Smooth muscle cell of the brain vasculature (primary cell): Measurements from ENCODE around the gene LGALS8.

Source experiments
- DNase-seq: peaks from one replicate; pipeline ENCODE4 v3.0.0-alpha.2; 2012; ENCODE audit warnings: low read depth, low spot score

Gene LGALS8

DNA sequence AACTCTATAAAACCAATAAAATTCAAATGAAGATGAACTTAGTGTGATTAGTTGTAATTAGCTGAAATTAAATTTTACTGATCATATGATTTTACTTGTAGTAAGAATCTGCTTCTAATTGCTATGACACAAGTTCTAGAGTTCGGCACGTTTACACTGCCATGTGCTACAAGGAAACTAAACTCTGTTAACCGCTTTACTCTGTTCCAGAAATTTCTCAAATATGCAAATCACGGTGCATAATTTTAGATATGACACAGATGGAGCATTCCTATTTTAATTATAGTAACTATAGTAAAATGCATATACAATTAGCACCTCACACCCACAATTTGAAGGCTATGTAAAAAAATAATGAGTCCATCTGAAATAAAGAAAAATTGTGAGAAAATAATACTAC lies 65.7 kb downstream of the LGALS8 start:
- no peak for DNase-seq

DNA sequence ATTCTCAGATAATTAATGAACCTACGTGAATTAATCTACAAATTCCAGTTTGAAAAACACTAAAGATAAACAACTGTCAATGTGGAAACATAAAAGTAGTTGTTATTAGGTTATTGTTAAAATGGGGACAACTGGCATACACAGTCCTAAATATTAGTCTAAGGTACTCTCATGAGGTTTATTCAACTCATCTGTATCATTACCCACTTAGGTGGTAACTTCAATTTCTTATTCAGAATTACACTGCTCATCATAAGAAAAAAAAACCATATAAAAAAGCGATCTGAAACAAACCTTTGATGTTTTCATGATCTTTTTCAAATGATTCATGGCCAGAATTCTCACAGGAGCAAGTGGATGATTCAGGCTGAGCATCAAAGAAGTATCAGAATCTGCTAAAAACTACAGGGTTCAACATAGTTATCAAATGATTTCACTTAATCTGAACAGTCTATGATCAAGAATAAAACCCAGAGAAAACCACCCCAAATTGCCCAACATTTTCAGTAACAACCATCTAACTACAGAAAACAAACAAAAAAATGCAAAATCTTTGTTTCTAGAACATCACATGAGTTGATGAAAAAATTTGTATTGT lies 66.9 kb downstream of the LGALS8 start:
- DNase-seq: no peak

DNA sequence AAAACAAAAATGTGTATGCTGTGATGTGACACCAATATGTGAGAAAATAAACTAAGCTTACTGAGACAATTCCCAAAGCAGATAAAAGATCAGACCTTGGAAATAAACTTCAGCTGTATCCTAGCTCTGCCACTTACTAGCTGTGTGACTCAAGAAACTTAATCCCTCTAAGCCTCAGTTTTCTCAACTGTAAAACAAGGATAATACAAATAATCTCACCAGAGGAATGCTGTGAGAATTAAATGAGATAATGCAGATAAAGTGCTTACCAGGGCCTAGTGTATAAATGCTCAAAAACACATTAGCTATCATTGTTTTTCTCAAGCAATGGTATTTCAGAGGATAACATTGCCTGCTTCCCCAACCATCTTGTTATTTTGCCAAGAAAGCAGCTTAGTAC lies 78.4 kb downstream of the LGALS8 start:
- DNase-seq: no peak
